Stimulated activated CD4-positive, alpha-beta T cell treated with anti-CD3 and anti-CD28 coated beads, Interleukin-4, amount 100 ng/mL, for 1 hour (primary cell): ENCODE data around the gene MEIS1.

Source experiments
- DNase-seq: peaks from one replicate; pipeline ENCODE4 v3.0.0-alpha.2; 2020

The MEIS1 gene

DNA sequence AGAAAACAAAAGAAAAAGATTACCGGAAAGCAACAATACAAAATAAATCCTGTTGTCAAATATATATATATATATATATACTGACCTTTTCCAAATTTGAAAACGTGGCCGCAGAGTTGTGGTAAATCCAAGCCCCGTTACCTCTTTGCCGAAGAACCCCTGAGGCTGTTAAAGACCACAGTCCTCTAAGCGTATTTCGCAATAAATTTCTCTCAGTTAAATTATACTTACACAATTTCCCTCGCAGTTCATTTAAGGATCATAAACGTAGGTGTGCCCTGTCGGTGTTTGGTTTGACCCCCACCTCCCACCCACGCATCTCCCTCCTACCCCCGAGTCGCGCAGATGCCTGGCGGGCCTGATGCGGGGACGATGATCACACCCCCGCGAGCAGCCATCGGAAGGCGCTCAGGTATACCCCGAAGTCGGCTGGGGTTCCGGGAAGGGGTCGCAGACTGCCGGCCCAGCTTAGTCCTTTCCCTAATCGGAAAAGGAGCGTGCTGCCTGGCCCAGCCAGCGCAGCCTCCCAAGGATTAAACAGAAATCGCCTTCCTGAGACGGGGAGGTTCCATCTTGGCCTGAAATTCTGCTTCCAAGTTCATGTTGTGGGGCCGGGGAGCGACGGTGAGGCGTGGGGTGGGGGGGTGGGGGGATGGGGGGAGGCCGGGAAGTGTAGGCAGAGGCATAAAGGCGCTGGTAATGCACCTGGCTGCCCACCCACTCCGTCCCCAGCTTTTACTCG is 2.9 kb upstream of the MEIS1 start:
- DNase-seq = no peak

DNA sequence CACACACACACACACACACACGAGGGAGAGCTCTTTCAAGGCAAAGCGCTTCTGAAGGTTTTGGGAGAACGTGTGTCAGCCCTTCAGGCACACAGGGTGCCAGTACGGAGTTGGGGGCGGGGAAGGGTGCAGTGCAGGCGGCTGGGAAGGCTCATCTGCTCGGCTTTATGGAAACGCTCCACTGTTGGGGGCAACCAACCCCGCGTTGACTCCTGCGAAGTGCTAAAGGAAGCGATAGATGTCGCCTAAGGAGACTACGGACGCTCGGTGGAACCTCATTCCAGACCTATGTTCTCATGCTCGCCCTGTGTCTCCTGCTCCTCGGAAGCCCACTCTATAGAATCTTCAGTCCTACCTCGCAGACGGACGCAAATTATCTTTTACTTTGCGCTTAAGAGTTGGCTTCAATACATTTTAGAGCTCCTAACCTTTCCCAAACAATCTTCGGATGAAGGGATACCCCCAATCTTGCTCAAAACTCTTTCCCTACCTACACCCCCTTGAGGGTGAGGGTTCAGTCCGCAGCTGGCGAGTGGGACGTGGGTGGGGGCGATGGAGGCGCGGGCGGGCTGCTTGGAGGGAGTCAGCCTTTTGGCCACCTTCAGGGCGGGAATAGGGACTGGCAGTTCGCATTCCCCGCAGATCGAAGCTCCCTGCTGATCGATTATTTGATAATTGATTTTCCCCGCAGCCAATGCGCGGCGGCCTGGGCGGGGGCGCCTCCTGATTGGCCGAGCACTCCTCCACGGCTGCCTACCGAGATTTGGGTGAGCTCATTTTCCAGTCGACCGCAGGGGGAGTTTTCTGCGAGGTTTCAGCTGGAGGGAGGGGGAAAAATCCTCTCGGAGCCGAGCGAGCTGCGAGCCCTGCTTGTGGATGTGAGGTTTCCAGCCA is 1.9 kb upstream of the MEIS1 start:
- DNase-seq = peak; percentile 12

DNA sequence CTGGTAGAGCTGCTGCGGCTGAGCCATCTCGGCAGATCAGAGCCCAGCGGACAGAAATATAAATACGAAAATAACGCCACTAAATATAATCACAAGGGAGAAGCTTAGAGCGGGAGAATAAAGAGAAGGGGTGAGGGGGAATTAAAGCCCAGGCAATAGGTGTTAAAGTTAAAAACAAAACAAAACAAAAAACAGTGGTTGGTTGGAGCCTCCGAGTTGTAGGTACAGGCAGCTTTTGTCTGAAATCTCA is 1.3 kb upstream of the MEIS1 start:
- no peak for DNase-seq

DNA sequence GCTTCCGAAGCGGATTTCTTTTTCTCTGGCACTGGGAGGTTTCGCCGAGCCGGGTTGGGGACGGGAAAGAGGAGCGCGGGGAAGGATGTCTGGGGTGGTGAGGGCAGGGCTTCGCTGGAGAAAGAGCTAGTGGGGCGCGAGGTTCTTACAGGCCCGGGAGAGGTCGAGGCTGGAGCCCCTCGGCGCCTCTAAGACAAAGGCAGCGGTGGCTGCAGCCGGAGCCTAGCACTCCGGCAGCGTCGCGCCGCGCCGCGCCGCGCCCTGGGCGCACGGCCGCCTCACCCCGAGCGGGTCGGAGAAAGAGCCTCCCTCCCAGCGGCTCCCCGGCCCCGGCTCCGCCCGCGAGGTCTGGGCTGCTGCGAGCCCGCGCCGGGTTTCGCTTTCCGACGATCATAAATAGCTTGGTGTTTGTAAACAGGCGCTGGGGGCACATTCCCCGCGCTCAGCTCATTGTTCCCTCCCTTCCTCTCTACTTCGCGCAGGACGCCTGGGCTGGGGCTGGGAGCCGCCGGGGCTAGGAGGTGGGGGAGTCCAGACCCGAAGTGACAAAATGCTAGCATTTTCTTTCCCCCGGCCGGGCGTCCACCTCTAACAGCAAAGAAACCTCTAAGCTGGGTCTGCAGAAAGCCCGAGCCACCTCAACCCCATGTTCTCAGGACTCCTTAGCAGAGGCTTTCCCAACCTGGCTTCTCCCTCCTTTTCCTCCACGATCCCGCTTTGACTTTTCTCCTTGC is 813 bp upstream of the MEIS1 start:
- no peak for DNase-seq

DNA sequence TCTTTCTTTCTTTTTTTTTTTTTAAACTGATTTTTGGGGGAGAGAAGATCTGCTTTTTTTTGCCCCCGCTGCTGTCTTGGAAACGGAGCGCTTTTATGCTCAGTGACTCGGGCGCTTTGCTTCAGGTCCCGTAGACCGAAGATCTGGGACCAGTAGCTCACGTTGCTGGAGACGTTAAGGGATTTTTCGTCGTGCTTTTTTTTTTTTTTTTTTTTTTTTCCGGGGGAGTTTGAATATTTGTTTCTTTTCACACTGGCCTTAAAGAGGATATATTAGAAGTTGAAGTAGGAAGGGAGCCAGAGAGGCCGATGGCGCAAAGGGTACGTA is 587 bp downstream of the MEIS1 start:
- DNase-seq = no peak

DNA sequence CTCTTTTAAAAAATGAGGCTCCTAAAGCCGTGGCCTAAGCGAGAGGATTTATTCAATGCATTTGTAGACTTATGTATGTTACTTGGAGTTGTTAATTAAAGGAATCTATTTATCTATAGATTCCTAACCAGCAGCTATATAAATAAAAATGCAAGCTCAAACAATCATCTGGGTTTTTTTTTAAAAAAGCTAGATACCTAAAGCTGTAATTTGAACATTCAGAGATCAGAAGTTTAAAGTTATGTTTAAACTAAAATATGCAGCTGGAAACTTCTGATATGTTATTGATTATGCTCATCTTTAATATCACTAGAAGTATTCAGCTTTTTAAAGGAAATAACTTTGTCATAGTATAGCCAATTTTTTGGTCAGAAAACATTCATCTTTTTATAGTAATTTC is 1.0 kb downstream of the MEIS1 start:
- no peak for DNase-seq

DNA sequence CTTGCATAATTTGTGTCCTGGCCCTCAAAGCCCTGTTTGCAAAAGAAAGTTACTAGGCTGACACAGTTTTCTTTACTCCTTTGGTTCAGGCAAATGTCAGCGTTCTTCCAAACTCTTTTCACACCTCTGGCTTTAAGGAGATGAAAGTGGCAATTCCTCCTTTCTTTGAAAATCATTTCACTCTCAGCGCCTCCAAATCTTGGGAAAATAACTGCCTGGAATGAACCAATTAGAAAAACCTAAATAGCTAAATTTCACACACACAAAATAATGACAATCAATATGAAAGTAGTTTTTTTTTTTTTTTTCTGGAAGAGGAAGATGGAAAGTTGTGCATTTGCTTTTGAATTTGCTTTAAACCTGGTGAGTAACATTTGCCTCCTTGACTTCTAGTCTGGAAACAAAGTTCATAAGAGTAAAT is 1.7 kb downstream of the MEIS1 start:
- DNase-seq = no peak

DNA sequence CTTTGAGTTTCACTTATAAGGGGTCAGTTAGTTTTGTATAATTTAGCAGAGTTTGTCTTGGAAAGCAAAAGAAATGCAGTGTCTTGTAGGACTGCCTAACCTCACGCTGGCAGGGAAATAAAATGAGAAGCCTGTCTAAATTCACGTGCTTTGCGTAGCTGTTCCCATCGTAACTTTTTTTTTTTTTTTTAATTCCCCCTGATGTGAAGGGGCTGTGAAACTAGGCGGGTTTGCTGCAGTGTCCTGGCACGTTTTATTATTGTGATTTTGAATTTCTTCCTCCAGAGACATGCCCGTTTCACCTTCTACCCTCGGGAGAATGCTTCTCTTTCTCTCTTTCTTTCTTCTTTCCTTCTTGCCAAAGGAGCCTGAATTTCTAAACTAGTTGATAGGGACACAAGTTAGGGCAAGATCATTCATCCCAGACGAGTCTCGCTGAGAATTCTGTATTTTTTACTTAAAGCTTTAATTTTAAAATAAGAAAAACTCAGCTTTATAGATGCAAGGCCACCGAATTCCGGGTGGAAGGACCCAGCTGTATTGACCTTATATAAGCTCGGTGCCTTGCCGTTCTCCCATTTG is 2.3 kb downstream of the MEIS1 start:
- no peak for DNase-seq

DNA sequence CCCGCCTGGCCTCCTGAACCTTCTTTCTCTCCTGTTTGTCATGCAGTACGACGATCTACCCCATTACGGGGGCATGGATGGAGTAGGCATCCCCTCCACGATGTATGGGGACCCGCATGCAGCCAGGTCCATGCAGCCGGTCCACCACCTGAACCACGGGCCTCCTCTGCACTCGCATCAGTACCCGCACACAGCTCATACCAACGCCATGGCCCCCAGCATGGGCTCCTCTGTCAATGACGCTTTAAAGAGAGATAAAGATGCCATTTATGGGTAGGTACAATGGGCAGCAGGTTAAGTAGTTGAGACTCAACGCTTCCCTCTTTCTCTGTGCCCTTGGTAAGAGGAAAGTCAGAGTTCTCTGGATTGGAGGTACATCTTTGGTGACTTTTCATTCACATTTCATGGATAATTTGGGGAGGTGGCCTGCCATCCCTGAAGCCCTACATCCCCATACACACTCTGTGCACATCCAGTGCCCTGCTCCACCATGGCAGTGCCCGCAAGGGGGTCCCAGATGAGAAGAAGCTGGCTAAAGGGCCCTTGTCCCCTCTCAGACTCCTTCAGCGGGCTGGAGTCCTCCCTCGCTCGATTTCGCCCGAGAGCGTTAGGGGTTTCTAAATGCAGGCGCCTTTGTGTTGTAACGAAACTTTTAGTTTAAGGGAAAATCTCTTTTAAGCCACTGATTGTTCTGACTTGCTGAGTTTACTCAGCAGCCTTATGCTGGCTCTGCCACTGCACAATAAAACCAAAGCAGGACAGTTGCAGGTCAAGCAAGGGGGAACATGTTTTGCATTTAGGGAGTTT is 3.0 kb downstream of the MEIS1 start:
- DNase-seq = no peak

DNA sequence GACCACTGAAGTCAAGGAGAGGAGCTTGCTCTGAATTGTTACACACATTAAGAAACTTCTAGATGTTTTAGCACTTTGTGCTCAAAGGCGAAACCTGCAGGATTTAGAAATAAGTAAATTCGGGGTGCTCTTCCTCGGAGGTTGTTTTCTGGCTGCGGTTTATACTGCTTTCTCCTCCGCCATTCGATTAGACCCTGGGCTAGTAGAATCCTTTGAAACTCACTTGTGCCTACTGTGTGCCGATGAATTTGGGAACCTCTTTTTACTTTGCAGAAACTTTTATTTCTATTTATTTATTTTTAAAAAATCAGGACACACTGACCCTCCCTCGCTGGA is 3.5 kb downstream of the MEIS1 start:
- DNase-seq = no peak

DNA sequence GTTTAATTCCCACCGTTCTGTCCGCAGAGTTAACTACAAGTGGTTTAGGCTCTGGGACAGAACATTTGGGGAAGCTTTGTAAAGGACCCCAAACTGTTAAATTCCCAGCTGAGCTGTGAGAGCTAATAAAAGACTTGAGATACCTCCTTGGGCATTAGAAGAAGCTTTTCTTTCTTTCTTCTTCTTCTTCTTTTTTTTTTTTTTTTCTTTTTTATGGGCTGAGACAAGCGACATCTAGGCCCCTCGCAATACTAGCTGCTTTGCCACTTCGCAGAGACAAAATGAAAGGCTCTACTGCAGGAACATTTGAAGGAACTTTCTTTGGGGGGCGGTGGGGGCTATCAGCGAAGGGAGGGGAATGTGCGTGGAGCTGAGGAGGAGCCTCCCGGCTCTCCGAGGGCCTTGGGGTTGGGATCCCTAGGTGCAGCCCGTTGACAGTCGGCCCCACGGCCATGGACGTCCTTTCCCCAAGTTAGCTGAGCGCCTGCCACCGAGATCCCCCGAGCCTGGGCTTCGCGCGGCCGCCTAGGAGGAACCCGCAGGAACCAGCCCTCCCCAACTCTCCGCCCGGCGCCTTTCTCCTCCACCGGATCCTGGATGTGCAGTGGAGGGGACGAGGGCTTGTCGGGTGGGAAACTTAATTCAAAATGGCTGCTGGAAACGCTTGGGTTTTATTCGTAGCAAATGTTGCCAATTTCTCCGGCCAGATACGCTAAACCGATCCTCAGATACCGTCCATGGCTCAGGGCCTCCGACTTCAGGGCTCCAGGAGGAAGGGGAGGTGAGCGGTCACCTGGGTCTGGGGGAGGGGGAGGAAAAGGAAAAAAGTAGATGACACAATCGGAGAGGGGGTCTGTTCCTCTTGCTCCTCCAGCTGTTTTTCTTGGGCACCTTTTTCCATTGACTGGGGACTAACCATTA is 4.2 kb downstream of the MEIS1 start:
- DNase-seq = no peak

DNA sequence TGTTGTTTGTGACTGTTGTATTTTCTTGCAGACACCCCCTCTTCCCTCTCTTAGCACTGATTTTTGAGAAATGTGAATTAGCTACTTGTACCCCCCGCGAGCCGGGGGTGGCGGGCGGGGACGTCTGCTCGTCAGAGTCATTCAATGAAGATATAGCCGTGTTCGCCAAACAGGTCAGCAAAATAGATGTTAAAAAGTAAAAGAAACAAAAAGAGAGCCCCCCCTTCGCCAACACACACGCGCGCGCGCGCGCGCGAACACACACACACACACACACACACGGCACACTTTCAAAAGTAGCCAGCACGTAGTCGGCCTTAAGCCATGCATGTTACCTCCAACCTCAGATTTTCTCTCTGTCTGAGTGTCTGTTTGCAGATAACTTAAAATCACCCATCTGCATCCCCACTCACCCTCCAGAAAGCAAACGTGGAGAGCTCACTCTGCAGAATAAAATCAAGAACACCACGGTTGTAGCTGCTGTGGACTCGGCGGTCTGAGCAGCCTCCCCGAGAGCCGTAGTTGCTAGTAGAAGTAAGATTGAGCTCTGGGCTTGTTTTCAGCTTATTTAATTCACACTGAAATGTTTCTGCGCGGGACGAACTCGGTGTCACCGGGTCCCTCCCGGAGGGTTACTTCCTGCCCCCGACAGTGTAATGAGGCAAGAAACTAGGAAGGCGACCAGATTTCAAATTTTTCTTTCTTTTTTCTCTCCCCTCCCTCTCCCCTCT is 5.1 kb downstream of the MEIS1 start:
- DNase-seq = no peak

DNA sequence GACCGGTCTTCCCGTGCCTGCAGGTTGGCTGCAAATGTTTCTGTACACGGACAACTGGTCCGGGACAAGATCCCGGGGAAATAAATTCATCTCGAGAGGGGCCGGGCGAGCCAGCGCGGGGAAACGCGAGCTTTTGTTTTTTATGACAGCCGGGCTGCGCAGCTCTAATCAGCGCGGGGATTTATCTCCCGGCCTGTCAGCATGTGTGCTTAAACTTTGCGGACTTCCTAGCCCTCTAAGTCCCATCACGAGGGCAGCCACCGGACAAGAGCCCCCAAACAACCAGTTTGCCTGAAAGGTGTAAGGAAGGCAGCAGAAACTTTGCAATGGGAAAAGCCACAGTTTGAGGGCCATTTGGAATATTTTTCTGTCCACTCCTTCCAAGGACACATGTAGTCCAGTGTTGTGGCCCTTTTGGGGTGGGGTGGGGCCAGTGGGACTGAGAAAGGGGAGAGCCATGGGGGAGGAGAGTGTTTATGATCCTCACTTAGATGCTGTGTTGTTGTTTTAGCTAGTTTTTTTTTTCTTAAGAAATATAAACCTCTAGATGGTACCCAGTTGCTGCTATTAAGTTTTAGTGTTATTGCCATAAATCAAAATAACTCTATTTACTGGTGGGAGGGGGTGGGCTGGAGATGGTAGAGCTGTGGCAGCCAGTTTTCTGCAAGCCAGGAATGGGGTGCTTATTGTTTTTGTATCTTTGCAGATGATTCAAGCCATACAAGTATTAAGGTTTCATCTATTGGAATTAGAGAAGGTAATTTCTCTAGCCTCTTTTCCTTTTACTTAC is 6.0 kb downstream of the MEIS1 start:
- DNase-seq = no peak

DNA sequence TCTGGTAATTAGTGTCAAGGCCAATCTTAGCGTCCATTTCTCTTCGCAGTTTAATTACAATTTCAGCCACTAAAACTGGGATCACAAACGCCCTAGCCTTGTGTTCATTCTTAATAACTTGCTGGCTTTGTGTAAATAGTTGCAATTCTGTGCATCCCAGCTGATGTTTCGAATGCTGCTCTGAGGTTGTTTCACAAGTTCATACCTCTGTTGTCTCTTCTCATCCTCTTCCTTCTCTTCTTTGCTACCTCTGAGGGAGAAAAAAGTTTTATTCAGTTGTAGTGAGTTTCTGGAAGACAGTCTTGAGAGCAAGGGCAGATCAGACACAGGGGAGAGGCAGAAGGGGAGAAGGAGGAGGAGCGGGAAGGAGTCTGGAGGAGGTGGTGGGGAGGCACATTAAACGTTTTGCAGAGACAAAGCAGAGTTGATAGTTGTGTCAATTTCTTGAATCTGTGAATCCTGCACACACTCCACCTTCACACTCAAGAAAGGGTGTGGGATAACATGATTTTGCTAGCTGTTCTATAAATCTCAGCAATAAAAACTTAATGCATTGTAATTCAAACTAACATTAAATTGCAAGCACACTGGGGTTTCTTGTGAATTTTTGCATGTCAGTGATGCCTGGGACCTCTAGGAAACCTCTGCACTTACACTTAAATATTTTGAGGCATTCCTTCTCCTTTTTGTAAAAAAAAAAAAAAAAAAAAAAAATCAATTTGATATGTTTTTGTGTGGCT is 6.8 kb downstream of the MEIS1 start:
- DNase-seq = no peak

DNA sequence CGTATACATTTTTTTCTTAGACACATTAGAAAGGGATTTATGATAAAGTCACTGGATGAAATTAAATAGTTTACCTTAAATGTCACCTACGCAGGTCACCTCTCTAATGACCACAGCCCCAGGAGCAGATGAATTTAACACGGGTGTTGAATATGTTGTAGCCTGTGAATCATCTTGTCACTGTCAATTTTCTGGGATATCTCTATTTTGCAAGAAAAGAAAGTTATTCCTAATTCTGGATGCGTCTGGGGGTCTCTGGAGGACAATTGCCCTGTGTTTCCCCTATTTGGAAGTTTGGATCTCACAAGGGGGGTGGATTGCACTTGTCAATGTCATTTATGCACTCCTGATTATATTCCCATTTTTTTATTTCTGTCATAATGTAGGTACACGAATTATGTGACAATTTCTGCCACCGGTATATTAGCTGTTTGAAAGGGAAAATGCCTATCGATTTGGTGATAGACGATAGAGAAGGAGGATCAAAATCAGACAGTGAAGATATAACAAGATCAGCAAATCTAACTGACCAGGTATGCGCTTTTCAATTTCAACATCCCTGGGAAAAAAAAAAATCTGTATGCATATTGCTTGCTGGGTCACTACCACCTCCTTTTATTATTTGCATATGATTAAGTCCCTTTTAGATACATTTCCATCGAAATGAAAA is 7.7 kb downstream of the MEIS1 start:
- DNase-seq = no peak

DNA sequence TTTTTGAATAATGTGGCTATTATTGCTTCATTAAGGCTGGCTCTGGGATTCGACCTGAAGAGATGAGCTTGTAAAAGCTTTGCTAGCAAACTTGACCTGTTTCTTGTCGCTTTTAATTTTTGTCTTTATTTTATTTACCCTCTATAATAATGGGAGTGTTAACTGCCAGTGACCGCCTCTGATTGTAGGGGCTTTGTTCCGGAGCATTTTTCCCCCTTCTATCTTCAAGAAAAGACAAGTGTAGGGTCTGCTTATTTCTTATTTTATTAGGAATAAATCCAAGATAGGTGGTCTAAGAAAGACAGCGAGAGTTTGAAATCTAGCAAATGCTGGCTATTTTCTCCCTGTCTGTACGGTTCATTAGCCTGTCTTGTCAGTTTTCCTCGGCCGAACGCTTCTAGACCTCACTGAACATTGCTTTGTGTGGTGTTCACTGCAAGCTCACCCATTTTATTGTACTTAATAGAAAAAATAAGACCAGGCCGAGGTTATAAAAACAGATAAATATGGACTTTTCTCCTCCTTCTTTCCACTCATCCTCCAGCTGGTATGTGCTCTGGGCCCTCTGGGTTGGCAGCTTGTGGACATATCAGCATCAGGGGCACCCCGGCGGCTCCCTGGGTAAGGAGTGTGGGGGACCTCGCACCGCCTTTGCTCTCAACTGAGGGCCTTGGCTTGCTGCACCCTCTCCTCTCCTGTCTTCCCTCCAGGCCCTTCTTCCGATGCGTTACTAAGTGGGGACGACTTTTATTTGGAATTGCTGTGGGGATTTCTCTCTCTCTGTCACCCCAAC is 8.5 kb downstream of the MEIS1 start:
- DNase-seq = no peak

DNA sequence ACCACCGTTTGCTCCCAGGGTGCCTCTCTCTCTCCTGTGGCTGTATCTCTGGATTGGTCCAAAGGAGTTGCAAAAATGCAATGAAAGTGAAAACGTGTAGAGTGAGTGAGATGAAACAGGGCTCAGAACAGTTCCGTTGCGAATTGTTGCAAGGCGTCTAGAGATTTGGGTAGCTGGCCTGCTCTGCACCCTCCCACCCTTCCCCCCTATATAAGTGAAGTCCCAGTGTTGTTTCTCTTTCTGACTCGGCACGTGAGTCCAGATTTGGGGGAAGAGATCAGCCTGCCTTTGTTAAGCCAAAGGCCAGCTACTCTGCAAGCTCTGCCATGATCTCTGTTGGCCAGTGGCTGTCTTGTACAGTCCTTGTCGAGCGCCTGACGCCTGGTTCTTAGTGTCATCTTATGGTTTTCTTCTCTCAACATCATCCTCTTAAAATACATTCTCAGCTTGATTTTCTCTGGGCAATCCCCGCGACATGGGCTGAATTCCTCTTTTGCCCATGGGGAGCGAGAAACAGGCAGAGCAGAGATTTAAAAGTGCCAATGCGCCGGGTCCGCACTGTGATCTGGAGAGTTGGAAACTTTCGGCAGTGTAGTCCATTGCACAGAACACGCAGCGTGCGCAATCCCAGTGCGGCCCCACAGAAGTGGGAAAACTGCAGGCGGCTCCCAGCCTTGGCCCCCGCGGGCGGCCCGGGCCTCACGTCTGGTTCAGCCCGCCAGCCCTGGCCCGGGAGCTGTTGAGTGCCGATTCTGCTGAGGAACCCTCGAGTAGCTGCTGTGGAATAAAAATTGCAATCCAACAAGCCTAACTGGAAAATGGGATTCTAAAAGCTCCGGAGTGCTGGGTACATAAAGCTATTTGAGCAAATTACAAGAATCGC is 9.3 kb downstream of the MEIS1 start:
- no peak for DNase-seq
